Testis (tissue), 2 donors: Measurements from ENCODE around the gene RHNO1.

Experiments used
- CTCF ChIP-seq, 3 experiments: fragments of 450-650 bp in 2 of 3; fragments of 200-600 bp in 1 of 3; sonication (generic) in 1 of 3; IDR thresholded peaks; one replicate each; pipeline ENCODE4 v1.5.1; 2016 to 2019; ENCODE audit warnings: antibody characterized with exemption in 3 of 3, mild to moderate bottlenecking in 2 of 3, moderate library complexity in 1 of 3
- POLR2A ChIP-seq: fragments of 450-650 bp; IDR thresholded peaks from one replicate; pipeline ENCODE4 v1.6.1; 2017; ENCODE audit warnings: antibody characterized with exemption, mild to moderate bottlenecking, moderate library complexity

- TF ChIP-seq CTCF (IDR thresholded peaks at IDR 0.05) (no peak), POLR2A (no peak)
Observed at GRCh38 chr12:2841056-2841650, 35.9 kb upstream of the RHNO1 start.
